Activated CD8-positive, alpha-beta T cell treated with anti-CD3 and anti-CD28 coated beads, Interleukin-2, amount 10 ng/mL, durations not matched to agents 7 days and 5 days (primary cell): Measurements from ENCODE around the gene LIPC. TPM values are rescaled to one million over a fixed set of nuclear protein-coding genes. Genes with fewer than 3 reads are reported as not detected.

Source experiments
- ATAC-seq: fragments of 150-1000 bp; cut with Tn5 transposase; one replicate; pipeline ENCODE4 v1.10.0; 2021; ENCODE audit warnings: moderate library complexity
- CTCF ChIA-PET: fragments of 350-600 bp; sonication (Branson Sonifier 250); formaldehyde crosslinking; loops from one replicate; lab custom pipeline; 2021; ENCODE audit warnings: antibody characterized with exemption; lab: Charles Lee
- POLR2A ChIA-PET: fragments of 350-600 bp; sonication (Branson Sonifier 250); formaldehyde crosslinking; loops from one replicate; lab custom pipeline; 2021; ENCODE audit warnings: antibody characterized with exemption; lab: Charles Lee
- DNase-seq: peaks from one replicate; pipeline ENCODE4 v3.0.0-alpha.2; 2020
- H3K27ac Mint-ChIP-seq: one replicate; pipeline ENCODE4 v1.8.0; 2021; ENCODE audit warnings: mild to moderate bottlenecking, mixed read lengths
- H3K27me3 Mint-ChIP-seq: one replicate; pipeline ENCODE4 v1.8.0; 2021; ENCODE audit warnings: low read depth, mixed read lengths
- H3K36me3 Mint-ChIP-seq: one replicate; pipeline ENCODE4 v1.8.0; 2021; ENCODE audit warnings: low read depth, mixed read lengths
- H3K4me1 Mint-ChIP-seq: one replicate; pipeline ENCODE4 v1.8.0; 2021; ENCODE audit warnings: low read depth, mixed read lengths
- H3K4me3 Mint-ChIP-seq: one replicate; pipeline ENCODE4 v1.8.0; 2021; ENCODE audit warnings: mild to moderate bottlenecking, mixed read lengths
- H3K9me3 Mint-ChIP-seq: one replicate; pipeline ENCODE4 v1.8.0; 2022; ENCODE audit warnings: mixed read lengths; ENCODE audit not compliant: insufficient read depth
- total RNA-seq, 2 experiments: library from RNA; stranded (reverse); gene quantifications; one replicate each; pipeline ENCODE4 v1.2.3, GENCODE V29; 2021

LIPC gene
- total RNA-seq, 2 experiments from 2014 or later: 4.1 to 4.4 TPM

GRCh38 chr15:58467722-58468423, 36.1 kb downstream of the LIPC start:
- ChIA-PET POLR2A (interaction anchor here (1.3 to 2.3 kb wide), 2 partner anchors 9 to 17 kb away, joined by 3 to 6 read pairs; no protein-coding TSS in a partner anchor), CTCF (interaction anchor here (1.2 to 4.2 kb wide), 3 partner anchors 9 to 20 kb away, joined by 3 to 34 read pairs (median 4); no protein-coding TSS in a partner anchor)
- Mint-ChIP-seq H3K4me1 (peaks cover 62% of the 10 kb centered on the region), H3K4me3 (no peak overlapping the region), H3K9me3 (peaks cover 4% of the 10 kb centered on the region), H3K27me3 (no peaks in the 10 kb centered on the region), H3K36me3 (peaks cover 26% of the 10 kb centered on the region), H3K27ac (peak overlapping the region; percentile 21)
- ATAC-seq: no peak
- no peak for DNase-seq

GRCh38 chr15:58469432-58470353, 37.9 kb downstream of the LIPC start:
- no peak for ATAC-seq
- POLR2A ChIA-PET: interaction anchor here (0.6 to 2.3 kb wide), 2 partner anchors 15 to 47 kb away, joined by 3 to 6 read pairs; no protein-coding TSS in a partner anchor
- Mint-ChIP-seq H3K36me3 (peaks cover 35% of the 10 kb centered on the region), H3K9me3 (peaks cover 4% of the 10 kb centered on the region), H3K4me1 (peaks cover 62% of the 10 kb centered on the region), H3K27me3 (no peaks in the 10 kb centered on the region), H3K27ac (no peak overlapping the region), H3K4me3 (no peak overlapping the region)
- CTCF ChIA-PET: interaction anchor here (1.0 to 4.2 kb wide), 3 partner anchors 10 to 301 kb away, joined by 4 to 34 read pairs (median 7); no protein-coding TSS in a partner anchor
- DNase-seq: no peak

- no peak for ATAC-seq
- ChIA-PET CTCF (interaction anchor here (4.0 to 4.2 kb wide), 3 partner anchors 12 to 46 kb away, joined by 10 to 34 read pairs (median 17); no protein-coding TSS in a partner anchor), POLR2A (interaction anchor here (0.7 to 7.8 kb wide), 2 partner anchors 12 to 61 kb away, joined by 3 to 45 read pairs; no protein-coding TSS in a partner anchor)
- H3K4me3 Mint-ChIP-seq: no peak overlapping the region
- H3K27ac Mint-ChIP-seq: peak overlapping the region; percentile 34
- peaks cover 77% of the 10 kb centered on the region for H3K4me1 Mint-ChIP-seq
- H3K36me3 Mint-ChIP-seq: peaks cover 42% of the 10 kb centered on the region
- DNase-seq: no peak
- no peaks in the 10 kb centered on the region for H3K27me3 Mint-ChIP-seq
- peaks cover 4% of the 10 kb centered on the region for H3K9me3 Mint-ChIP-seq
Measured at GRCh38 chr15:58471348-58471747, 39.6 kb downstream of the LIPC start.

- Mint-ChIP-seq H3K4me1 (peaks cover 82% of the 10 kb centered on the region), H3K36me3 (peaks cover 42% of the 10 kb centered on the region), H3K27me3 (no peaks in the 10 kb centered on the region), H3K9me3 (peaks cover 4% of the 10 kb centered on the region), H3K4me3 (no peak overlapping the region), H3K27ac (peak overlapping the region; percentile 62)
- ChIA-PET CTCF (interaction anchor here (4.0 to 4.2 kb wide), 3 partner anchors 12 to 45 kb away, joined by 10 to 34 read pairs (median 17); no protein-coding TSS in a partner anchor), POLR2A (interaction anchor here (1.6 to 7.8 kb wide), 3 partner anchors 12 to 45 kb away, joined by 4 to 45 read pairs (median 7); no protein-coding TSS in a partner anchor)
- DNase-seq (no peak), ATAC-seq (no peak)
Measured at GRCh38 chr15:58472221-58472620, 40.4 kb downstream of the LIPC start.

GRCh38 chr15:58472821-58473581, 41.2 kb downstream of the LIPC start:
- Mint-ChIP-seq H3K4me1 (peaks cover 82% of the 10 kb centered on the region), H3K27ac (peak overlapping the region; percentile 95), H3K4me3 (peak overlapping the region; percentile 58), H3K36me3 (peaks cover 38% of the 10 kb centered on the region), H3K9me3 (peaks cover 4% of the 10 kb centered on the region), H3K27me3 (no peaks in the 10 kb centered on the region)
- ChIA-PET POLR2A (interaction anchor here (1.6 to 7.8 kb wide), 3 partner anchors 11 to 44 kb away, joined by 4 to 45 read pairs (median 7); no protein-coding TSS in a partner anchor), CTCF (interaction anchor here (1.5 to 4.2 kb wide), 4 partner anchors 11 to 72 kb away, joined by 4 to 17 read pairs (median 9); no protein-coding TSS in a partner anchor)
- DNase-seq (peak; percentile 77), ATAC-seq (peak; percentile 81)

GRCh38 chr15:58473724-58474123, 41.9 kb downstream of the LIPC start:
- Mint-ChIP-seq H3K4me1 (peaks cover 86% of the 10 kb centered on the region), H3K27ac (peak overlapping the region; percentile 95), H3K9me3 (peaks cover 4% of the 10 kb centered on the region), H3K36me3 (peaks cover 36% of the 10 kb centered on the region), H3K27me3 (no peaks in the 10 kb centered on the region), H3K4me3 (peak overlapping the region; percentile 58)
- ChIA-PET CTCF (interaction anchor here (1.5 to 4.2 kb wide), 4 partner anchors 11 to 72 kb away, joined by 4 to 17 read pairs (median 9); no protein-coding TSS in a partner anchor), POLR2A (interaction anchor here (1.4 to 7.8 kb wide), 4 partner anchors 11 to 72 kb away, joined by 3 to 45 read pairs (median 6); no protein-coding TSS in a partner anchor)
- DNase-seq: no peak
- peak; percentile 7 for ATAC-seq

- Mint-ChIP-seq H3K4me3 (peak overlapping the region; percentile 44), H3K9me3 (no peaks in the 10 kb centered on the region), H3K4me1 (peaks cover 84% of the 10 kb centered on the region), H3K36me3 (peaks cover 27% of the 10 kb centered on the region), H3K27ac (peak overlapping the region; percentile 95), H3K27me3 (no peaks in the 10 kb centered on the region)
- POLR2A ChIA-PET: interaction anchor here (0.5 to 7.8 kb wide), 4 partner anchors 10 to 278 kb away, joined by 3 to 45 read pairs (median 11); no protein-coding TSS in a partner anchor
- ATAC-seq: no peak
- DNase-seq: no peak
- CTCF ChIA-PET: interaction anchor here (1.1 to 4.2 kb wide), 4 partner anchors 9 to 42 kb away, joined by 3 to 17 read pairs (median 9); no protein-coding TSS in a partner anchor
Measured at GRCh38 chr15:58474741-58475323, 43.0 kb downstream of the LIPC start.

GRCh38 chr15:58475573-58476524, 44.1 kb downstream of the LIPC start:
- Mint-ChIP-seq H3K27ac (peak overlapping the region; percentile 95), H3K9me3 (no peaks in the 10 kb centered on the region), H3K4me1 (peaks cover 78% of the 10 kb centered on the region), H3K27me3 (no peaks in the 10 kb centered on the region), H3K4me3 (peak overlapping the region; percentile 44), H3K36me3 (peaks cover 22% of the 10 kb centered on the region)
- ChIA-PET CTCF (interaction anchor here (0.8 to 4.2 kb wide), 7 partner anchors 8 to 206 kb away, joined by 3 to 17 read pairs (median 4); no protein-coding TSS in a partner anchor), POLR2A (interaction anchor here (1.1 to 7.8 kb wide), 5 partner anchors 7 to 118 kb away, joined by 3 to 45 read pairs (median 4); no protein-coding TSS in a partner anchor)
- no peak for ATAC-seq
- DNase-seq: peak; percentile 35

- ChIA-PET POLR2A (interaction anchor here (1.1 to 7.8 kb wide), 5 partner anchors 8 to 119 kb away, joined by 3 to 45 read pairs (median 4); no protein-coding TSS in a partner anchor), CTCF (interaction anchor here (0.8 to 2.6 kb wide), 7 partner anchors 10 to 207 kb away, joined by 3 to 11 read pairs (median 4); no protein-coding TSS in a partner anchor)
- ATAC-seq: no peak
- Mint-ChIP-seq H3K27me3 (no peaks in the 10 kb centered on the region), H3K4me3 (peak overlapping the region; percentile 15), H3K9me3 (no peaks in the 10 kb centered on the region), H3K27ac (peak overlapping the region; percentile 95), H3K36me3 (peaks cover 19% of the 10 kb centered on the region), H3K4me1 (peaks cover 73% of the 10 kb centered on the region)
- no peak for DNase-seq
Measured at GRCh38 chr15:58476525-58477162, 44.9 kb downstream of the LIPC start.
